SH-SY5Y (cell line): ENCODE data around the gene SORBS2.

ENCODE experiments used
- GATA2 ChIP-seq: IDR thresholded peaks from 2 replicates; pipeline ENCODE4 v1.6.1; 2011; ENCODE audit warnings: mild to moderate bottlenecking, low read depth, low read length
- GATA3 ChIP-seq: IDR thresholded peaks from 2 replicates; pipeline ENCODE4 v1.6.1; 2011; ENCODE audit warnings: low read depth, mild to moderate bottlenecking, low read length, moderate library complexity

GRCh38 chr4:185683896-185684295 lies 128.1 kb downstream of the SORBS2 start:
- TF ChIP-seq GATA2 = no peak
- no peak for TF ChIP-seq GATA3
